GM12878 (cell line): ENCODE data around the gene PSMD4. TPM values are rescaled to one million over a fixed set of nuclear protein-coding genes. Genes with fewer than 3 reads are reported as not detected.

Source experiments
- BHLHE40 ChIP-seq, 2 experiments: fragments of 450-650 bp in 1 of 2; IDR thresholded peaks; 2 replicates each; pipeline ENCODE4 v1.6.1; 2011 to 2017; ENCODE audit warnings: low read depth in 2 of 2, borderline replicate concordance in 1 of 2, improper control_type of control experiment in 1 of 2, low read length in 1 of 2, mild to moderate bottlenecking in 1 of 2
- BRCA1 ChIP-seq: IDR thresholded peaks from 2 replicates; pipeline ENCODE4 v1.6.1; 2011; ENCODE audit warnings: low read depth, low read length, improper control_type of control experiment
- CHD2 ChIP-seq: IDR thresholded peaks from 2 replicates; pipeline ENCODE4 v1.6.1; 2011; ENCODE audit warnings: low read depth, low read length, improper control_type of control experiment, borderline replicate concordance
- CREM ChIP-seq: IDR thresholded peaks from 2 replicates; pipeline ENCODE4 v1.6.1; 2014; ENCODE audit warnings: antibody characterized with exemption, low read depth
- EP300 ChIP-seq, 2 experiments: fragments of 150-350 bp in 1 of 2; IDR thresholded peaks; 2 replicates each; pipeline ENCODE4 v1.6.1; 2011 to 2012; ENCODE audit warnings: low read depth in 2 of 2, low read length in 2 of 2, borderline replicate concordance in 1 of 2, improper control_type of control experiment in 1 of 2, inconsistent platforms in 1 of 2; ENCODE audit not compliant: control insufficient read depth in 1 of 2
- FOS ChIP-seq: IDR thresholded peaks from 3 replicates; pipeline ENCODE4 v1.6.1; 2011; ENCODE audit warnings: borderline replicate concordance; ENCODE audit not compliant: insufficient read length; ENCODE audit errors: extremely low read depth
- HCFC1 ChIP-seq: fragments of 150-350 bp; IDR thresholded peaks from 2 replicates; pipeline ENCODE4 v1.6.1; 2014; ENCODE audit warnings: low read length
- HDAC6 ChIP-seq: fragments of 200-600 bp; sonication (generic); IDR thresholded peaks from one replicate; pipeline ENCODE4 v1.8.0; 2017; ENCODE audit warnings: antibody characterized with exemption; ENCODE audit not compliant: unreplicated experiment
- KLF5 ChIP-seq: fragments of 450-650 bp; IDR thresholded peaks from 2 replicates; pipeline ENCODE4 v1.6.1; 2014; ENCODE audit warnings: mild to moderate bottlenecking; ENCODE audit not compliant: partially characterized antibody
- LARP7 ChIP-seq: fragments of 450-650 bp; IDR thresholded peaks from 2 replicates; pipeline ENCODE4 v1.6.1; 2017; ENCODE audit warnings: mild to moderate bottlenecking
- NFYA ChIP-seq: IDR thresholded peaks from 2 replicates; pipeline ENCODE4 v1.6.1; 2011; ENCODE audit warnings: low read depth, mild to moderate bottlenecking, low read length, improper control_type of control experiment, borderline replicate concordance
- NFYB ChIP-seq: IDR thresholded peaks from 2 replicates; pipeline ENCODE4 v1.6.1; 2011; ENCODE audit warnings: low read depth, mild to moderate bottlenecking, low read length, improper control_type of control experiment, moderate library complexity; ENCODE audit not compliant: insufficient read depth
- NR2C1 ChIP-seq: fragments of 450-650 bp; IDR thresholded peaks from 2 replicates; pipeline ENCODE4 v1.6.1; 2017; ENCODE audit warnings: antibody characterized with exemption, mild to moderate bottlenecking, moderate library complexity
- RBBP5 ChIP-seq: fragments of 200-600 bp; sonication (generic); conservative IDR thresholded peaks from 2 replicates; pipeline ENCODE4 v1.6.1; 2016
- SP1 ChIP-seq: IDR thresholded peaks from one replicate; pipeline ENCODE4 v1.6.1; 2011; ENCODE audit warnings: low read depth, low read length
- TAF1 ChIP-seq: IDR thresholded peaks from 2 replicates; pipeline ENCODE4 v1.6.1; 2011; ENCODE audit warnings: mild to moderate bottlenecking, low read depth, low read length, borderline replicate concordance
- TCF12 ChIP-seq: IDR thresholded peaks from 2 replicates; pipeline ENCODE4 v1.6.1; 2011; ENCODE audit warnings: low read depth, mild to moderate bottlenecking, low read length
- YY1 ChIP-seq: IDR thresholded peaks from 2 replicates; pipeline ENCODE4 v1.6.1; 2011; ENCODE audit warnings: low read depth, mild to moderate bottlenecking, low read length
- ZNF274 ChIP-seq: IDR thresholded peaks from one replicate; pipeline ENCODE4 v1.8.0; 2011; ENCODE audit not compliant: insufficient read length, insufficient read depth
- polyA plus RNA-seq, 11 experiments: library from polyadenylated mRNA; depleted of rRNA in 4 of 11; unstranded in 6 of 11; stranded (reverse) in 5 of 11; fragments of >200 nt; fragmentation: Nextera tagmentation in 4 of 11; fragmentation: Illumina TruSeq in 1 of 11; extraction: Ambion mirVana in 4 of 11; extraction: Trizol in 1 of 11; gene quantifications; 1 replicate in 1 of 11; 2 replicates in 10 of 11; pipeline versions ENCODE4 v1.2.1 to v1.2.3, GENCODE V29; 2011 to 2016; ENCODE audit warnings: inconsistent platforms in 2 of 11, missing spikeins in 2 of 11, low read depth in 1 of 11
- total RNA-seq, 4 experiments: library from RNA; depleted of rRNA in 3 of 4; stranded (reverse); fragments of >200 nt in 3 of 4; fragmentation: Illumina TruSeq in 1 of 4; extraction: Trizol in 1 of 4; gene quantifications; 2 replicates each; pipeline versions ENCODE4 v1.2.1 to v1.2.3, GENCODE V29; 2013 to 2021
- TF ChIP-seq, protein P1 (sequence below): fragments of 450-650 bp; IDR thresholded peaks from 2 replicates; pipeline ENCODE4 v1.6.1; 2018; ENCODE audit warnings: borderline replicate concordance, mild to moderate bottlenecking; ENCODE audit not compliant: partially characterized antibody
- TF ChIP-seq, protein P2 (sequence below): fragments of 450-650 bp; IDR thresholded peaks from 2 replicates; pipeline ENCODE4 v1.6.1; 2017; ENCODE audit warnings: borderline replicate concordance
- TF ChIP-seq, protein P3 (sequence below): fragments of 150-350 bp; IDR thresholded peaks from 2 replicates; pipeline ENCODE4 v1.6.1; 2016; ENCODE audit warnings: low read depth, low read length

Gene PSMD4
- total and polyA plus RNA-seq, 10 of the 15 experiments (the other 5 are each of a cell fraction or from before 2014, with no cell fraction given) = 129 to 281 (median 188) TPM

DNA sequence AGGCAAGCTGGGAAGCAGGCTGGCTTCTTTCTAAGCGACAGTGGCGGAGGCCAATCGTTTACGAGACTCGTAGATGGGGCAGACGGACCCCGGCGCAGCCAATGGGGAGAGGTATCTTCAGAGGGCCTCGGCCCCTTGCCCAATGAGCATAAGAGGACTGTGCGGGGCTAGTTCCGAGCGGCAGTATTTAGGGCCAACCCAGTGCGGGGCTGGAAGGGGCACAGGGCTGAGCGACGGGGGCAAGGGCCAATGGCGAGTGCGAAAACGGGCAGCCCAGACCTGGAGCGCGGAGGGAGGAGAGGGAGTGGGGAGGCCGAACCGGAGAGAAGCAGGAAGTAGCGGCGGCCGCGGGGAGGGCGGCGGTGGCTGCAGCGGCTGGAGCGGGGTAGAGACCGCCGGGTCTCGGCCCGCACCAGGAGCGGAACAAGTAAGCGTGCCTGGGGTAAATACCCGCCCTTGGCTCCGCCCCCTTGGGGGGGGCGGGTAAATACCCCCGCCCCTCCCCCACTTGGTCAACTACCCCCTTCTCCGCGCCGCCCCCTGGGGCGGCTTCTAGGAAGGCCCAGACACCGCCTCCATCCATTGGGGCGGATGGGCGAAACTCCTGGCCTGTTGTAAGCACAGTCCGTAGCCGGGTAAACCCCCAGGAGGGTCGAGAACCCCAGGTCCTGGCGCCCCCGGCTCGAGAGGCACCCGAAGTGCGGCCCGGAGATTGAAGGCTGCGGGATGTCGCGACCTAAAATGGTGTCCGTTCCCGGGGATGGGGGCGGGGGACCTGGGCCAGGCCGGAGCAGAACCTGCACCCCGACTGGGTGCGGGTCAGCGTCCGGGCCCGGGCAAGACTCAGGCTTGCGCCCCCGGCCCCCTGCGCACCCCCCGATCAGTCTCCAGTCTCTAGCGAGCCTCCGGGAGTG is 27.7 kb downstream of the PSMD4 start, which contains the start of gene ZNF687 (continued):
- TF ChIP-seq EP300 (IDR thresholded peaks at IDR 0.05; ENCODE audit: borderline replicate concordance in 1 of 2, control insufficient read depth in 1 of 2, low read depth in 2 of 2, low read length in 2 of 2) = 0 out of 4 replicates have a peak, but pooled peaks of 1 of the 2 experiments have one; percentile 4
- TF ChIP-seq, protein P1, sequence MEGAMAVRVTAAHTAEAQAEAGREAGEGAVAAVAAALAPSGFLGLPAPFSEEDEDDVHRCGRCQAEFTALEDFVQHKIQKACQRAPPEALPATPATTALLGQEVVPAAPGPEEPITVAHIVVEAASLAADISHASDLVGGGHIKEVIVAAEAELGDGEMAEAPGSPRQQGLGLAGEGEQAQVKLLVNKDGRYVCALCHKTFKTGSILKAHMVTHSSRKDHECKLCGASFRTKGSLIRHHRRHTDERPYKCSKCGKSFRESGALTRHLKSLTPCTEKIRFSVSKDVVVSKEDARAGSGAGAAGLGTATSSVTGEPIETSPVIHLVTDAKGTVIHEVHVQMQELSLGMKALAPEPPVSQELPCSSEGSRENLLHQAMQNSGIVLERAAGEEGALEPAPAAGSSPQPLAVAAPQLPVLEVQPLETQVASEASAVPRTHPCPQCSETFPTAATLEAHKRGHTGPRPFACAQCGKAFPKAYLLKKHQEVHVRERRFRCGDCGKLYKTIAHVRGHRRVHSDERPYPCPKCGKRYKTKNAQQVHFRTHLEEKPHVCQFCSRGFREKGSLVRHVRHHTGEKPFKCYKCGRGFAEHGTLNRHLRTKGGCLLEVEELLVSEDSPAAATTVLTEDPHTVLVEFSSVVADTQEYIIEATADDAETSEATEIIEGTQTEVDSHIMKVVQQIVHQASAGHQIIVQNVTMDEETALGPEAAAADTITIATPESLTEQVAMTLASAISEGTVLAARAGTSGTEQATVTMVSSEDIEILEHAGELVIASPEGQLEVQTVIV = peak; percentile 97
- peak; percentile 19; the same call in 1 of the 2 replicates for TF ChIP-seq TAF1
- TF ChIP-seq HCFC1 = peak; percentile 32; the same call in 1 of the 2 replicates
- peak; percentile 100 for TF ChIP-seq SP1
- peak; percentile 81 for TF ChIP-seq YY1
- TF ChIP-seq NFYA = peak; percentile 41; the same call in 1 of the 2 replicates
- 0 out of 2 replicates have a peak, but pooled peaks have one; percentile 22 for TF ChIP-seq BRCA1
- TF ChIP-seq, protein P2, sequence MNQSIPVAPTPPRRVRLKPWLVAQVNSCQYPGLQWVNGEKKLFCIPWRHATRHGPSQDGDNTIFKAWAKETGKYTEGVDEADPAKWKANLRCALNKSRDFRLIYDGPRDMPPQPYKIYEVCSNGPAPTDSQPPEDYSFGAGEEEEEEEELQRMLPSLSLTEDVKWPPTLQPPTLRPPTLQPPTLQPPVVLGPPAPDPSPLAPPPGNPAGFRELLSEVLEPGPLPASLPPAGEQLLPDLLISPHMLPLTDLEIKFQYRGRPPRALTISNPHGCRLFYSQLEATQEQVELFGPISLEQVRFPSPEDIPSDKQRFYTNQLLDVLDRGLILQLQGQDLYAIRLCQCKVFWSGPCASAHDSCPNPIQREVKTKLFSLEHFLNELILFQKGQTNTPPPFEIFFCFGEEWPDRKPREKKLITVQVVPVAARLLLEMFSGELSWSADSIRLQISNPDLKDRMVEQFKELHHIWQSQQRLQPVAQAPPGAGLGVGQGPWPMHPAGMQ = peak; percentile 94
- TF ChIP-seq KLF5 = peak; percentile 98
- peak; percentile 57 for TF ChIP-seq NR2C1
- no peak for TF ChIP-seq RBBP5
- TF ChIP-seq TCF12 = peak; percentile 97
- TF ChIP-seq LARP7 = peak; percentile 68
- TF ChIP-seq BHLHE40 (IDR thresholded peaks at IDR 0.05; ENCODE audit: borderline replicate concordance in 1 of 2, low read depth in 2 of 2, low read length in 1 of 2) = peak in 1 of 2 experiments; percentile 81; a peak in 2 of 4 replicates
- TF ChIP-seq, protein P3, sequence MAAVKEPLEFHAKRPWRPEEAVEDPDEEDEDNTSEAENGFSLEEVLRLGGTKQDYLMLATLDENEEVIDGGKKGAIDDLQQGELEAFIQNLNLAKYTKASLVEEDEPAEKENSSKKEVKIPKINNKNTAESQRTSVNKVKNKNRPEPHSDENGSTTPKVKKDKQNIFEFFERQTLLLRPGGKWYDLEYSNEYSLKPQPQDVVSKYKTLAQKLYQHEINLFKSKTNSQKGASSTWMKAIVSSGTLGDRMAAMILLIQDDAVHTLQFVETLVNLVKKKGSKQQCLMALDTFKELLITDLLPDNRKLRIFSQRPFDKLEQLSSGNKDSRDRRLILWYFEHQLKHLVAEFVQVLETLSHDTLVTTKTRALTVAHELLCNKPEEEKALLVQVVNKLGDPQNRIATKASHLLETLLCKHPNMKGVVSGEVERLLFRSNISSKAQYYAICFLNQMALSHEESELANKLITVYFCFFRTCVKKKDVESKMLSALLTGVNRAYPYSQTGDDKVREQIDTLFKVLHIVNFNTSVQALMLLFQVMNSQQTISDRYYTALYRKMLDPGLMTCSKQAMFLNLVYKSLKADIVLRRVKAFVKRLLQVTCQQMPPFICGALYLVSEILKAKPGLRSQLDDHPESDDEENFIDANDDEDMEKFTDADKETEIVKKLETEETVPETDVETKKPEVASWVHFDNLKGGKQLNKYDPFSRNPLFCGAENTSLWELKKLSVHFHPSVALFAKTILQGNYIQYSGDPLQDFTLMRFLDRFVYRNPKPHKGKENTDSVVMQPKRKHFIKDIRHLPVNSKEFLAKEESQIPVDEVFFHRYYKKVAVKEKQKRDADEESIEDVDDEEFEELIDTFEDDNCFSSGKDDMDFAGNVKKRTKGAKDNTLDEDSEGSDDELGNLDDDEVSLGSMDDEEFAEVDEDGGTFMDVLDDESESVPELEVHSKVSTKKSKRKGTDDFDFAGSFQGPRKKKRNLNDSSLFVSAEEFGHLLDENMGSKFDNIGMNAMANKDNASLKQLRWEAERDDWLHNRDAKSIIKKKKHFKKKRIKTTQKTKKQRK = peak; percentile 99
- TF ChIP-seq ZNF274 = no peak
- peak; percentile 96 for TF ChIP-seq NFYB
- TF ChIP-seq HDAC6 = no peak
- no peak for TF ChIP-seq CREM
- peak; percentile 97 for TF ChIP-seq FOS
- peak; percentile 98 for TF ChIP-seq CHD2
